ENCODE measurements around the gene CENPW.

Gene CENPW

GRCh38 chr6:126373344-126373743 is 33.4 kb downstream of the CENPW start:
- DNase-seq (ENCODE audit: low read depth in 2 of 2): no peak

- DNase-seq (ENCODE audit: low read depth in 2 of 2): no peak
These were observed 34.5 kb downstream of the CENPW start for GRCh38 chr6:126374372-126374771.

GRCh38 chr6:126376682-126377081 is 36.8 kb downstream of the CENPW start:
- no peak for DNase-seq (ENCODE audit: low read depth in 2 of 2)

- DNase-seq (ENCODE audit: low read depth in 2 of 2): no peak
These were observed 37.8 kb downstream of the CENPW start for GRCh38 chr6:126377594-126378153.

- no peak for DNase-seq (ENCODE audit: low read depth in 2 of 2)
These were observed 40.2 kb downstream of the CENPW start for GRCh38 chr6:126380072-126380583.

GRCh38 chr6:126381498-126381897 is 41.6 kb downstream of the CENPW start:
- DNase-seq (ENCODE audit: low read depth in 2 of 2): no peak

GRCh38 chr6:126383203-126383602 is 43.3 kb downstream of the CENPW start:
- DNase-seq (ENCODE audit: low read depth in 2 of 2): no peak

GRCh38 chr6:126385536-126385935 is 45.6 kb downstream of the CENPW start:
- DNase-seq (ENCODE audit: low read depth in 2 of 2): no peak

- no peak for DNase-seq (ENCODE audit: low read depth in 2 of 2)
These were observed 48.2 kb downstream of the CENPW start for GRCh38 chr6:126388104-126388598.

- no peak for DNase-seq (ENCODE audit: low read depth in 2 of 2)
These were observed 56.2 kb downstream of the CENPW start for GRCh38 chr6:126396131-126396530.

Measured in fibroblast of skin of left quadriceps (primary cell).